GM10847 (cell line): Measurements from ENCODE around the gene RPS8.

Source experiments
- POLR2A ChIP-seq: IDR thresholded peaks from 2 replicates; pipeline ENCODE4 v1.6.1; 2011; ENCODE audit not compliant: insufficient read length; ENCODE audit errors: extremely low read depth

Gene RPS8

DNA sequence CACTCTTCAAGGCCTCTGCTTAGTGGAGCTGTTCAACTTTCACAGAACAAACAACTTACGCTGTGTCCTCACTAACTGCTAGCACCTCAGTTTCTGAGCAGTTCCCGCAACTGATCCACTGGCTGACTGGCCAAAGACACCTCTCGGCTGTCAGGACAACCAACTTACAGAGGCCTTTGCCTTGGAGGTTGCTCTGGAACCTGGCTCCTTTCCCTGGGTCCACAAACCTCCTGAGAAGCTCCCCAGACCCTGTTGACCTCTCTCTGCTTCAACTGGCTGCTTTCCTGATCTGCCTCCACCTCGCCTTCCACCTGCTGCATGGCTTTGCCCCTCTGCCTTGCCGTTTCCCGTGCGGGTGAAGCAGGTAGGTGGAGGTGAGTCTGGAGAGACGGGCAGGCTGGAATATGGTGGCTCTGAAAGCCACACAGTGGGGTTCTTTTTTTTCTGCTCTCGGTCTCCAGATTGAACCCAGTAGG, 45.9 kb downstream of the RPS8 start:
- TF ChIP-seq POLR2A: no peak

DNA sequence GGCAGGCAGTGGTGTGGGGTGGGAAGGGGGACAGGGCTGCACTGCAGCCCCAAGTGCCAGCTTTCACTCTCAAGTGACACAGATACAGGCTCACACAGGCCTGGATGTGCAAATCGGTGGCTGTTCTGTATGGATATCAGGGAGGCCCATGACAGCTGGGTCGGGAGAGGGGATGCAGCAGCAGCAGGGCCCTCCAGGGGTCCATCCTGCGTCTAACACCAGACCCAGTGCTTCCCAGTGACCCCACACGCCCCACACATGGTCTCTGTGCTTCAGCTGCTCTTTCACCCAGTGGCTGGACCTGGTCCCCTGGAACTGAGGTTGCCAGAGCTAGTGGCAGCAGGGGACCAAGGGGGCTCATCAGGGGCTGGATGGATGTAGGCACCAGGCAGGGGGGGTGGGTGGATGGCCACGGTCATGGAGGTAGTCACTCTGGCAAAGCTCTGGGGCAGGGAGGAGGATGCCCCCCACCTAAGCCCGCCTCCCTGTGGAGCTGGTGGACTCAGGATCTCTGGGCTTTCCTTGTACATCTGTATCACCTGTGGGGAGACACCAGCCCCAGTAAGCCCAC, 46.9 kb downstream of the RPS8 start:
- no peak for TF ChIP-seq POLR2A

DNA sequence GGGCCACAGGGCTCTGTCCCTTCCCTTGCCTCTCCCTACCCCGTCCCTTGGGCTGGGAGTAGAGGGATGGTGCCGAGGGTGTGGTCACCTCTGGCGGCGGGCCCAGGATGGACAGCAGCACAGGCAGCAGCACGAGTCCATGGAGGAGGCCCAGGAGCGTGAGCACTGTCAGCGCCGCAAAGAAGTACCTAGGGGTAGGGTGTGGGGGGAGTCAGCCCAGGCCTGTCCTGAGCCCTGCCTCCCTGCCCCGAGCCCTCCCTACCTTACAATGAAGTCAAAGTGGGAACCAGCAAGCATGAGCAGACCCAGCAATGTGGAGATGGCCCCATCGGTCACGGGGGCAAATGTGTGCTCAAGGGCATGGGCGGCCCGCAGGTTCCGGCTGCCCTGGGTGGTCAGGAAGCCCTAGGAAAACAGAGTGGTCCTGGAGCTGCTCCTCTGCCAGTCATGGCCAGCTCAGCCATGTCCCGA, 47.7 kb downstream of the RPS8 start:
- TF ChIP-seq POLR2A: no peak

DNA sequence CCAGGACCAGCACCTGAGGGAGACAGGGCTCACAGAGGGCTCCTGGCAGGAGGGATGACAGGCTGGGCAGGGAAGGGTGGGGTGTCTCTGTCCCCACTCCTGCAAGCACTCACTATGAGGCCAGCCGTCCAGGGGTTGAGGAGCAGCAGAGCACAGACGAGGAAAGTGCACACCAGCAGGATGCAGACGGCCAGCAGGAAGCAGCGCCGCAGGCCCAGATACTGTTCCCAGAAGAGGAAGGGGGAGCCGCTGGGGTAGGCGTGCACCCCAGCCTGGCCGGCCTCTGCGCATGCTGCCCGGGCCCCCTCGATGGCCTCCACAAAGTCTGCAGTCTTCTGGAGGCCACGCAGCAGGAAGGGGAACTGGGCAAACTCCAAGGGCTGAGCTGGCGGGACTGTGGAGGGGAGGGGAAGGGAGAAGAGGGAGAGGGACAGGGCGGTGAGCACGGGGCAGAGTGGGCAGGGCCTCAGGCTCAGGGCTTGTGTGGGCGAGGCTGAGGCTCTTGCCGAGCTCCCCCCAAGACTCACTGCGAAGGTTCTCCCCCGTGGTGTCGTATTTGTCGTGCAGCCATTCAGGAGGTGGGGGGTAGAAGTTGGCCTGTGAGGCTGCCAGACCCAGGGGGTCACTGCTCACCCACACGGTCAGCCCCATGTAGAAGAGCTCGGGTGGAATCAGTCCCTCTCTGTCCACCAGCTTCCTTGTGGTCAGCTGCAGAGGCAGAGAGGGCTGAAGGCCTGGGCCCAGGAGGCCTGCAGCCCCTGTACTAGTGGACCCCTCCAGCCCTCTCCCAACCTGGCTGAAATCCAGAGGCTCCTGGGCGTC, 51.2 kb downstream of the RPS8 start:
- TF ChIP-seq POLR2A: no peak

DNA sequence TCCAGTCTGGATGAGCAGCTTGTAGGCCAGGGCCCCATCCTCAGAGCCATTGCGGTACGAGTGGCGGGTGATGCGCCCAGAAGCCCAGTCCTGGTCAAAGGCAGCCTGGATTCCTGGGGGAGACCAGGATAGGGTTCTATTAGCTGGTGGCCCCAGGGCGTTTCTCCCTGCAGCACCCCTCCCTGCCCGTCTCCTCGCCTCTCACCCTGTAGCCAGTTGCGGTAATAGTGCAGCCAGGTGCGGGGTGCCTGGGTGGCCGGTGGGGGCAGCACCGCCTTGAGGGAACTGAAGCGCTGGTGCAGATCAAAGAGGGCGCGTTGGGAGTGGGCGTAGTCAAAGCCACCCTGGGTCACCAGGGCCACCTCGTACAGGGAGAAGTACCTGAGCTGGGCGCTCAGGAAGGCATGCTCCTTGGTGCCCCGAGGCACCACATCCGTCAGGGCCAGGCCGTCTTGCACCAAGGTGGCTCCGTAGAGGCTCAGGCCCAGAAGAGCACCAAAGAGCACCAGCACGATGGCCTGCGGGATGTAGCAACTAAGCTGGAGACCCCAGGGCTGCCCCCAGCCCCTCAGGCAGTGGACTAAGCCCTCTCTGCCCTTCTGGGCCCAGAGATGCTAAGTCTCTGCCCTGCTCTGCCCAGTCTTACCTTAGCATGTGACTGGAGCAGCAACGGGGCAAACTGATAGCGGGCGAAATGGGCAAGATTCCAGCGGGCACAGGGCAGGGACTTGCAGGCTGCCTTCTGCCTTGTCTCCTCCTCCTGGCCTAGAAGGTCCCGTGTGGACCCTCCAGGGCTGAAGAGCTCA, 52.1 kb downstream of the RPS8 start:
- TF ChIP-seq POLR2A: no peak

DNA sequence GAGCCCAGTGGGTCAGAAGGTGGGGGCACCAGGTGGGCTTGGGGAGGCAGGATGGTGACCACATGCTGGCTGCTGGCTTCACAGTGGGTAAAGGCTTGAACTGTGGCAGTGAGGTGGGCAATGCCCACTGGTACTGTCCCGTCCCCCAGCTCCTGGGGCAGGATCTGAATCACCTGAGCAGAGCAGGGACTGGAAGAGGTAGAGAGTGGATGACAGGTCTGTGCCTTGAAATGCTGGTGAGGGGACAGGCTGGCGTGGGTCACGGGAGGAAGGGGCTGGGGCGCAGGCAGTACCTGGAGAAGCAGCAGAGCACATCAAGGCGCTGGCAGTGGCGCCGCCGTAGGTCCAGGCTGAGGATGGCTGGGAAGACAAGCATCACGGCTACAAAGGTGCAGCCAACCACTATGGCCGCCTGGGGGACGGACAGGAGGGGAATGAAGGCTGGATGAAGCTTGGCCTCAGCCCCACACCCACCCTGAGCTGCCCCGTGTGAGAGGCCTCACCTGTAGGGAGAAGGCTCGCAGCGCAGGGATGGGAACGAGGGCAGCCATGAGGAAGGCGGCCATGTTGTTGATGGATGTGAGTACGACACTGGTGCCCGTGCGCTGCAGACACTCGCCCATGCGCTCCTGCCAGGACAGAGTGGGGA, 52.8 kb downstream of the RPS8 start:
- TF ChIP-seq POLR2A: no peak
